ENCODE data around the gene SHE. TPM values are rescaled to one million over a fixed set of nuclear protein-coding genes. Genes with fewer than 3 reads are reported as not detected.

Gene SHE
- total and polyA plus RNA-seq, 2 experiments from 2014 or later = 0.23 to 0.69 TPM

- no peak for TF ChIP-seq REST (IDR thresholded peaks at IDR 0.05; ENCODE audit: unreplicated experiment)
- no peak for TF ChIP-seq CREB1 (CRISPR knock-in tag; IDR thresholded peaks at IDR 0.05; ENCODE audit: low read depth)
- TF ChIP-seq NANOG (IDR thresholded peaks at IDR 0.05; ENCODE audit: borderline replicate concordance) = no peak
- no peak for TF ChIP-seq CTCF (conservative IDR thresholded peaks at IDR 0.05; ENCODE audit: low read depth in 2 of 2)
Measured at GRCh38 chr1:154492115-154492514, 10.1 kb downstream of the SHE start (continued).

- H3K79me2 ChIP-seq (replicated peaks; ENCODE audit: insufficient read depth) = no peaks in the 10 kb centered on the region
- H3F3A ChIP-seq (replicated peaks; ENCODE audit: low read depth) = no peaks in the 10 kb centered on the region
- no peaks in the 10 kb centered on the region for H3K36me3 ChIP-seq (ENCODE audit: insufficient read depth)
- no peaks in the 10 kb centered on the region for H4K20me1 ChIP-seq (replicated peaks; ENCODE audit: insufficient read depth)
- no peaks in the 10 kb centered on the region for H3K27me3 ChIP-seq (ENCODE audit: insufficient read depth)
- DNase-seq (ENCODE audit: low spot score) (no peak), ATAC-seq (no peak)
- H3K9me3 Mint-ChIP-seq = no peaks in the 10 kb centered on the region
- no peak overlapping the region for H3K4me2 ChIP-seq
- no peak for TF ChIP-seq EZH2phosphoT487 (IDR thresholded peaks at IDR 0.05; ENCODE audit: unreplicated experiment)
- TF ChIP-seq EZH2 (IDR thresholded peaks at IDR 0.05; ENCODE audit: low read depth, unreplicated experiment) = no peak
- no peak for TF ChIP-seq CREB1 (CRISPR knock-in tag; IDR thresholded peaks at IDR 0.05; ENCODE audit: low read depth)
- no peak for TF ChIP-seq ETS1 (IDR thresholded peaks at IDR 0.05)
- TF ChIP-seq CTCF (conservative IDR thresholded peaks at IDR 0.05; ENCODE audit: low read depth in 2 of 2) = no peak
- no peak overlapping the region for H3K27ac Mint-ChIP-seq
- H3K4me1 Mint-ChIP-seq = peaks cover 12% of the 10 kb centered on the region
- peaks cover 9% of the 10 kb centered on the region; the same call in 1 of the 2 replicates for H3K9me2 ChIP-seq (ENCODE audit: insufficient read depth)
- H2AFZ ChIP-seq = no peak overlapping the region
- no peaks in the 10 kb centered on the region for H3K36me3 Mint-ChIP-seq (ENCODE audit: low read depth)
- peaks cover 12% of the 10 kb centered on the region for H3K27me3 Mint-ChIP-seq (ENCODE audit: insufficient read depth, low read depth, poor library complexity)
- peaks cover 16% of the 10 kb centered on the region for H3K4me1 ChIP-seq (ENCODE audit: insufficient read depth)
- no peak overlapping the region for H3K4me3 Mint-ChIP-seq
- H3K27ac ChIP-seq (ENCODE audit: low read depth) = no peak overlapping the region
- H3K4me3 ChIP-seq = no peak overlapping the region
Measured at GRCh38 chr1:154490317-154490716, 11.9 kb downstream of the SHE start.
